Nephron (organoid): ENCODE data around the gene SCN2B.
A peak's percentile ranks its signal among the peaks of the same experiment; 100 is the strongest.
"Not testable (repeated sequence)": the region's sequence is repeated elsewhere in the genome, so short reads cannot be mapped to it uniquely, and the experiment has no call there.

ENCODE experiments used
- H3K27ac Mint-ChIP-seq, 3 experiments: 2 replicates each; pipeline ENCODE4 v1.8.0; 2020; ENCODE audit warnings: mixed read lengths in 3 of 3, mild to moderate bottlenecking in 2 of 3, moderate library complexity in 1 of 3
- H3K27me3 Mint-ChIP-seq: 2 replicates; pipeline ENCODE4 v1.8.0; 2021; ENCODE audit warnings: low read depth, mild to moderate bottlenecking, moderate library complexity, mixed read lengths
- H3K36me3 Mint-ChIP-seq: 2 replicates; pipeline ENCODE4 v1.8.0; 2020; ENCODE audit warnings: low read depth, mixed read lengths
- H3K4me1 Mint-ChIP-seq: 2 replicates; pipeline ENCODE4 v1.8.0; 2020; ENCODE audit warnings: mixed read lengths
- H3K4me3 Mint-ChIP-seq, 3 experiments: 2 replicates each; pipeline ENCODE4 v1.8.0; 2020; ENCODE audit warnings: mild to moderate bottlenecking in 3 of 3, mixed read lengths in 3 of 3, moderate library complexity in 2 of 3
- H3K9me3 Mint-ChIP-seq: 2 replicates; pipeline ENCODE4 v1.8.0; 2020; ENCODE audit warnings: mixed read lengths
- CTCF ChIP-seq, 3 experiments: fragments of 200-600 bp; sonication (generic); IDR thresholded peaks; one replicate each; pipeline ENCODE4 v1.5.0; 2021; ENCODE audit warnings: antibody characterized with exemption in 3 of 3; ENCODE audit not compliant: unreplicated experiment in 3 of 3

SCN2B gene

GRCh38 chr11:118199135-118199534, 22.7 kb upstream of the SCN2B start:
- no peaks in the 10 kb centered on the region for H3K9me3 Mint-ChIP-seq
- no peaks in the 10 kb centered on the region for H3K36me3 Mint-ChIP-seq
- H3K4me3 Mint-ChIP-seq = no peak overlapping the region
- H3K27me3 Mint-ChIP-seq = peaks cover 11% of the 10 kb centered on the region
- no peak for TF ChIP-seq CTCF (IDR thresholded peaks at IDR 0.05; ENCODE audit: unreplicated experiment in 3 of 3)
- H3K27ac Mint-ChIP-seq = peak overlapping the region in 2 of 3 experiments; percentile 35 to 57
- H3K4me1 Mint-ChIP-seq = peaks cover 19% of the 10 kb centered on the region

GRCh38 chr11:118198370-118198769, 21.9 kb upstream of the SCN2B start:
- H3K9me3 Mint-ChIP-seq = no peaks in the 10 kb centered on the region
- H3K36me3 Mint-ChIP-seq = no peaks in the 10 kb centered on the region
- peak; percentile 82 to 88 (median 85) for TF ChIP-seq CTCF (IDR thresholded peaks at IDR 0.05; ENCODE audit: unreplicated experiment in 3 of 3)
- H3K4me1 Mint-ChIP-seq = peaks cover 20% of the 10 kb centered on the region
- peak overlapping the region in 2 of 3 experiments; percentile 25 to 43 for H3K4me3 Mint-ChIP-seq
- peaks cover 11% of the 10 kb centered on the region for H3K27me3 Mint-ChIP-seq
- peak overlapping the region; percentile 48 to 66 (median 57) for H3K27ac Mint-ChIP-seq

- H3K9me3 Mint-ChIP-seq = peaks cover 12% of the 10 kb centered on the region
- H3K4me1 Mint-ChIP-seq = peaks cover 20% of the 10 kb centered on the region
- no peaks in the 10 kb centered on the region for H3K36me3 Mint-ChIP-seq
- H3K27ac Mint-ChIP-seq = peak overlapping the region; percentile 87 to 94 (median 89)
- no peak for TF ChIP-seq CTCF (IDR thresholded peaks at IDR 0.05; ENCODE audit: unreplicated experiment in 3 of 3)
- peaks cover 16% of the 10 kb centered on the region for H3K27me3 Mint-ChIP-seq
- H3K4me3 Mint-ChIP-seq = no peak overlapping the region
These were observed 18.6 kb upstream of the SCN2B start for GRCh38 chr11:118194835-118195627.

GRCh38 chr11:118193910-118194566, 17.6 kb upstream of the SCN2B start:
- H3K27ac Mint-ChIP-seq = peak overlapping the region in 1 of 3 experiments; percentile 87
- peaks cover 20% of the 10 kb centered on the region for H3K4me1 Mint-ChIP-seq
- H3K4me3 Mint-ChIP-seq = no peak overlapping the region

GRCh38 chr11:118192817-118193216, 16.4 kb upstream of the SCN2B start:
- peaks cover 30% of the 10 kb centered on the region for H3K27me3 Mint-ChIP-seq
- peaks cover 15% of the 10 kb centered on the region for H3K9me3 Mint-ChIP-seq
- H3K4me3 Mint-ChIP-seq, H3K36me3 Mint-ChIP-seq, H3K27ac Mint-ChIP-seq: not testable (repeated sequence)
- peaks cover 16% of the 10 kb centered on the region for H3K4me1 Mint-ChIP-seq

More at GRCh38 chr11:118193910-118194566, 17.6 kb upstream of the SCN2B start:
- peaks cover 22% of the 10 kb centered on the region for H3K27me3 Mint-ChIP-seq
- H3K36me3 Mint-ChIP-seq = no peaks in the 10 kb centered on the region
- no peak for TF ChIP-seq CTCF (IDR thresholded peaks at IDR 0.05; ENCODE audit: unreplicated experiment in 3 of 3)
- peaks cover 15% of the 10 kb centered on the region for H3K9me3 Mint-ChIP-seq

GRCh38 chr11:118190942-118191506, 14.6 kb upstream of the SCN2B start:
- H3K27ac Mint-ChIP-seq, H3K4me3 Mint-ChIP-seq, H3K36me3 Mint-ChIP-seq: not testable (repeated sequence)
- Mint-ChIP-seq H3K9me3 (peaks cover 15% of the 10 kb centered on the region), H3K4me1 (peaks cover 16% of the 10 kb centered on the region), H3K27me3 (peaks cover 34% of the 10 kb centered on the region)
